Small intestine (tissue), 7 donors: ENCODE measurements around the gene ENOPH1. TPM values are rescaled to one million over a fixed set of nuclear protein-coding genes. Genes with fewer than 3 reads are reported as not detected.

Source experiments
- DNase-seq, 2 donors: peaks; one replicate each; pipeline versions ENCODE4 v3.0.0 to v3.0.0-alpha.2; 2013
- FAIRE-seq: peaks from 2 replicates; lab custom pipeline; 2012; peaks lifted over from hg19 to GRCh38; lab: Jason Lieb, UNC
- H3K27ac ChIP-seq, 3 donors: one replicate each; pipeline ENCODE4 v1.5.1; 2013; ENCODE audit warnings: low read length in 2 of 3, mild to moderate bottlenecking in 2 of 3, control low read depth in 1 of 3, inconsistent platforms in 1 of 3, low read depth in 1 of 3, moderate library complexity in 1 of 3
- H3K27me3 ChIP-seq, 3 donors: one replicate each; pipeline ENCODE4 v1.6.1; 2013; ENCODE audit warnings: low read length in 3 of 3, inconsistent platforms in 1 of 3; ENCODE audit not compliant: control insufficient read depth in 3 of 3, insufficient read depth in 3 of 3
- H3K36me3 ChIP-seq, 3 donors: one replicate each; pipeline ENCODE4 v1.6.1; 2013; ENCODE audit warnings: low read length in 3 of 3, inconsistent platforms in 1 of 3, low read depth in 1 of 3, mild to moderate bottlenecking in 1 of 3, moderate library complexity in 1 of 3; ENCODE audit not compliant: control insufficient read depth in 3 of 3, insufficient read depth in 2 of 3
- H3K4me1 ChIP-seq, 3 donors: one replicate each; pipeline ENCODE4 v1.6.1; 2013; ENCODE audit warnings: low read length in 2 of 3, inconsistent platforms in 1 of 3, low read depth in 1 of 3, mild to moderate bottlenecking in 1 of 3, moderate library complexity in 1 of 3; ENCODE audit not compliant: control insufficient read depth in 3 of 3, insufficient read depth in 2 of 3
- H3K4me3 ChIP-seq, 3 donors: one replicate each; pipeline ENCODE4 v1.5.1; 2013; ENCODE audit warnings: low read length in 3 of 3, control low read depth in 1 of 3, inconsistent platforms in 1 of 3, low read depth in 1 of 3, mild to moderate bottlenecking in 1 of 3, moderate library complexity in 1 of 3
- H3K9me3 ChIP-seq, 2 donors: one replicate each; pipeline ENCODE4 v1.6.1; 2013; ENCODE audit warnings: low read depth in 1 of 2, low read length in 1 of 2; ENCODE audit not compliant: control insufficient read depth in 2 of 2, insufficient read depth in 1 of 2
- WGBS, 3 donors: extraction: QIAGEN DNeasy Blood & Tissue Kit; methylation state at CpG; one replicate each; pipeline ENCODE4 v1.1.7; 2013; 5-methylcytosine and 5-hydroxymethylcytosine counted together
- polyA plus RNA-seq, 4 donors: library from polyadenylated mRNA; stranded (reverse) in 3 of 4; unstranded in 1 of 4; fragments of 200-250 nt in 3 of 4; fragments of 120-200 nt in 1 of 4; gene quantifications; one replicate each; pipeline versions ENCODE4 v1.2.1 to v1.2.3, GENCODE V29; 2013
- donor health status: healthy with polysubstance abuse.
- donor health status: control.
- donor health status: control.
- donor health status: Bipolar disorder and iron deficiency.
- donor health status: healthy.

Gene ENOPH1
- polyA plus RNA-seq, 4 donors: 25.3 to 45.8 (median 37.7) TPM

DNA sequence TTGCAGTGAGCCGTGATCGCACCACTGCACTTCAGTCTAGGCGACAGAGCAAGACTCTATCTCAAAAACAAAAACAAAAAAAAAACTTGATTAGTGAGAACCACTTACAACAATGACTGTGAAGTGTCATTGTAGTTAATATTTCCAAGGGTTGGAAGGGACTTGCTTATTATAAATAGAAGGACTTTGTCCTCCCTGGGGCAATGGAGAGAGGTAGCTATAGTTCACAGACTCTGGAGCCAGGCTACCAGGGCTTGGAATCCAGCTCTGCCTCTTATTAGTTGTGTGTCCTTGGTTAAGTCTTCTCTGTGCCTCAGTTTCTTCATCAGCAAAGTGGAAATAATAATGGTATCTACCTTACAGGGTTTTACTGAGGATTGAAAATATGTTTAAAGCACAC is 79.8 kb downstream of the ENOPH1 start:
- Histone ChIP-seq H3K4me1 (peaks cover 0 to 5% (median 0%) of the 10 kb centered on the region in 3 donors), H3K4me3 (no peak overlapping the region), H3K36me3 (no peaks in the 10 kb centered on the region), H3K9me3 (no peaks in the 10 kb centered on the region), H3K27me3 (no peaks in the 10 kb centered on the region), H3K27ac (no peak overlapping the region)
- FAIRE-seq (peak; percentile 51), DNase-seq (peak; percentile 68 to 79)
- WGBS, 3 donors: 19 to 68% (median 47%) methylated on average over 3 of the region's 3 CpGs

Other genes with a start within 250 kb of the ENOPH1 start
- 100 to 1,000 TPM; 122 to 365 (median 170) TPM for gene HNRNPD, start 56.6 kb upstream of the ENOPH1 start, polyA plus RNA-seq
- gene HNRNPDL, start 128 bp upstream of the ENOPH1 start, polyA plus RNA-seq: 100 to 1,000 TPM in 3 of 4 donors, 10 to 100 TPM in 1; 96.6 to 335 (median 158) TPM
- 1 to 10 TPM in 3 of 4 donors, under 1 TPM in 1; 0.45 to 6.2 (median 1.8) TPM for gene TMEM150C, start 131.4 kb downstream of the ENOPH1 start, polyA plus RNA-seq